DLD1 (cell line): Measurements from ENCODE around the gene GRAMD1A.
"Not testable (repeated sequence)": the region's sequence is repeated elsewhere in the genome, so short reads cannot be mapped to it uniquely, and the experiment has no call there.

Source experiments
- in situ Hi-C: cut with HindIII; loops from 2 replicates; pipeline ENCODE4 v1.10.0; 2017; ENCODE audit warnings: low sequenced_read_pairs

The GRAMD1A gene

DNA sequence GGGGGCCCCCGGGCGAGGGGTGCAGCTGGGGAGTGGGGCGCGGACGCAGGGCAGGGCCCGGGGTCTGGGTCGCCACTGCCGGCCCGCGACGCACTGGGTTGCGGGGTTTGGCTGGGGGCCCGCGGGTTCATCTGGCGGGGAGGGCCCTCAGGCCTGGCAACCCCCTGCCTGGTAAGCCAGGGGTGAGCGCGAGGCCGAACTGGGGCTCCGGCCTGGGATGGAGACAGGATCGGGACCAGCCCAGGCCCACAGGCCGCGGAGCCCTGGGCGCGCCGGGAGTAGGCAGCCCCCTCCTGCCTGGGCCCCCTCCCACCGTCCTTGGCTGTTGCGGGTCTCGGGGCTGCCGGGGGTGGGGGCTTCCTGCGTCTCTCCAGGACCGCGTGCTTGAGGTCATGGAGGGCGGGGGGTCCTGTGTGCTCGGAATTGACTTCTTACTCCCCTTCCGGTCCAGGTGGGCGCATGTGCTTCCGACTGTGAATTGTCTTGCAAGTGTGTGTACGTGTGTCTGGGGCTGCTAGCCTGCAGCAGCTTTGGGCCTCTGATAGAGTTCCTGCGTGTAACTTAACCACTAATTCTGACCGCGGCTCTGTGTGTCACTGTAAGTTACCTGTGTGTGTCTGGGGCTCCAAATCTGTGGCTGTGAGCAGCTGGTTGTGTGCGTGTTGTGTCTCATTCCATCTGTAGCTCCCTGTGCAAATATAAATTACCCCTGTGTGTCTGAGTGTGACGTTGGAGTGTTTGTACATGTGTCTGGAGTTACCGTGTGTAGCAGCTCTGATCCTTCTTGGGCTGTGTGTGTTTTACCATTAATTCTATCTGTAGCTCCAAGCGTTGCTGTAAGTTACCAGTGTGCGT is 751 bp downstream of the GRAMD1A start:
- in situ Hi-C loops = no loop called here

DNA sequence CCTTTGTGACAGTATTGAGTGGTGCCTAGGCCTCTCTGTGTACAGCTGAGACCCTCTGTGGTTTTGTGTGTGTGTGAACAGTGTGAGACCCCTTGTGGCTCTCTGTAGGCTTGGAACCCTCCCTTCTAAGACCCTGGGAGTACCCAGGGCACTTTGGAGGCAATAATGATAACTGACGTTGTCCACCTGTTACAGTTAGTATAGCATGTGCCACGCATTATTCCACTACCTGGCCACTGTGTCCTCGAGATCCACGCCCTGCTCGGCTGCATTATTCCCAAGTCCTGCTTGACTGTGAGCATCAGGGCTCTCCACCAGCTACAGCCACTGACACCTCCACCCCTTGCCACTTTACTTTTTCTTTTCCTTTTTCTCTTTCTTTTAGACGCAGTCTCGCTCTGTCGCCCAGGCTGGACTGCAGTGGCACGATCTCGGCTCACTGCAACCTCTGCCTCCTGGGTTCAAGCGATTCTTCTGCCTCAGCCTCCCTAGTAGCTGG is 2.0 kb downstream of the GRAMD1A start:
- in situ Hi-C loops = no loop called here

DNA sequence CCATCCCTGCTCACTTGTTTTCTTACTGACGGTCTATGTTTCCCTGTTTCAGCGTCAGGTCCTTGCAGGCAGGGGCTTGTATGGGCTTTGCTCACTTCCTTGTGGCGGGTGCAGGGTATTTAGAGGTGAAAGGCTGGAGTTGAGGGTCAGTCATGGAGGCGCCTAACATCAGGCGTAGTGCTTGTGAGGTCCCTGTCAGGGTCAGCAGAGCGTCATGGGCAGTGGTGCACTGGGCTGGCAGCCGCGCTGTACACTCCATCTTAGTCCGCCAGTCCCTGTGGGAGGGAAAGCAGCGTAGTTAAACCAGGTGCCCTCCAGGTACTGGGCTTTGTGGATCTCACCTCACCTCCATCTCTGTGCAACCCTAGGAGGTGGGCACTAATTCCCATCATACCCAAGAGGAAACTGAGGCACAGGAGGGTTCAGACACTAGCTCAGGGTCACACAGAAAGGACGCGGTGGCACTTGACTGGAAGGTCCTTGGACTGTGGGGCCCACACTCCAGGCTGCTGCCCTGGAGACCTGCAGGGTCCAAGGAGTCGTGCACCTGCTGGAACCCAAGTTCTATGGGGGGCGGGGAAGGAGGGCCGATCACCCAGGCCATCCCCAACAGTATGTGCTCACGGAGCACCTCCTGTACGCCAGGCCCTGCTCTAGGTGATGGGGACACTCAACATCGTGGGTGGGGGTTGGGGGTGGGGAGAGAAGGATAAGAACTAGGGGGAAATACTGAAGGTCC is 4.6 kb downstream of the GRAMD1A start:
- in situ Hi-C loops = no loop called here

DNA sequence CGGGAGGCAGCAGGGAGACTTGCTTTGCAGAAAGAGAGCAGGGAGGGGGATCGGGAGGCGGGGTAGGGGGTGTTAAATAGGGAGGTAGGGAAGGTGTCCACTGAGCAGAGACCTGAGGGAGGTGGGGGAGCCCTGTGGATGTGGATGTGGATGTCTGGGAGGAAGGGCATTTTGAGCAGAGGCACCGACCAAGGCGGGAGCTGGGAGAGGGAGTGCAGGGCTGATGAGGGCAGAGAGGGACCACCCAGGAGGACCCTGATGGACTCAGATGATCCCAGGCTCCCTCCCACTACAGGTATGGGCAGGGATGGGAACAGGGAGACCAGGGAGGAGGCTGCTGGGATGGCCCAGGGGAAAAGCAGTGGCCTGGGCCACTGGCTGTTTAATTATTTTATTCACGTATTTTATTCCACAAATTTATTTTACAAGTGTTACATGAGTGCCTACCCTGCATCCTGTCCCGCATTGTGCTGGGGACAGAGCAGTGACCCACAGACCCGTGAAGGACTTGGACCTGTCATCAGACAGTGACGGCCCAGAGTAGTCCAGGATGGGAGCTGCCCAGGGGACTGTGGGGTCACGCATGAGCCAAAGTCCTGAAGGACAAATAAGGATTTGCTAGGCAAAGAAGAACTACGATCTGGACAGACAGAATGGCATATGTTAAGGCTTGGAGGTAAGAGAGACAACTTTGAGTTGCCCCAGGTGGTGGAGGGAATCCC is 5.3 kb downstream of the GRAMD1A start:
- in situ Hi-C loops = no loop called here

DNA sequence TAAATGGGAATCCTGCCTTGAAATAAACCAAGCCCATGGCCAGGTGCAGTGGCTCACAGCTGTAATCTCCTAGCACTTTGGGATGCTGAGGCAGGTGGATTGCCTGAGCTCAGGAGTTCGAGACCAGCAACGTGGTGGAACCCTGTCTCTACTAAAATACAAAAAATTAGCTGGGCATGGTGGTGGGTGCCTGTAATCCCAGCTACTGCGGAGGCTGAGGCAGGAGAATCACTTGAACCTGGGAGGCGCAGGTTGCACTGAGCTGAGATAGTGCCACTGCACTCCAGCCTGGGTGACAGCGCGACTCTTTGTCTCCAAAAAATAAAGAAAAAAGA is 5.9 kb downstream of the GRAMD1A start:
- in situ Hi-C loops = not testable (repeated sequence)

DNA sequence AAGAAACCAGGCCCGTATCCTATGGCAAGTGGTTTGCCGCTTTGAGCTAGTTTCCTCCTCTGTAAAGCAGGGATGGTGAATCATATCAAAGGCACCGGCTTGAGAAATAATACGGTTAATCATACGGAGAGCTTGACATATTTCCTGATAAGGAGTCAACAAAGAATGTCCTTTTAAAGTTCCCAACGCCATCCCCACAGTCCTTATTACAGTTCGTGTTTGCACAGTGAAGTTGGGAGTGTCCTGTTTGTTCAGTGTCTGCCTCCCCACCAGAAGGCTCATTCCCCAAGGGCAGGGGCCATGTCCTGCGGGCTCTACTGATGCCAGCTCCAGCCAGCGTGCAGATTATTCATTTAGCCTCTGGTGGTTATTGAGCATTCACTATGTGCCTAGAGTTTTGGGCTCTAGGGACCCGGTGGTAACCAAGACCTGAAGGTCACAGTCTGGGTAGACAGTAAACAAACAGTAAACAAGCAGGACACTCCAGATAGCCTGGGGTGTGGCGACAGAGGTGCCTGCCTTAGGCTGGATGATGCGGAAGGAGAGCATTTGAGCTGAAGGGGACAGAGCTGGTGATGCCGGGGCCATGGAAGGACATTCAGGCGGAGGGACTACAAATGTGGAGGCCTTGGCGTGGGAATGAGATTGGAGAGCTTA is 6.3 kb downstream of the GRAMD1A start:
- in situ Hi-C loops = no loop called here

DNA sequence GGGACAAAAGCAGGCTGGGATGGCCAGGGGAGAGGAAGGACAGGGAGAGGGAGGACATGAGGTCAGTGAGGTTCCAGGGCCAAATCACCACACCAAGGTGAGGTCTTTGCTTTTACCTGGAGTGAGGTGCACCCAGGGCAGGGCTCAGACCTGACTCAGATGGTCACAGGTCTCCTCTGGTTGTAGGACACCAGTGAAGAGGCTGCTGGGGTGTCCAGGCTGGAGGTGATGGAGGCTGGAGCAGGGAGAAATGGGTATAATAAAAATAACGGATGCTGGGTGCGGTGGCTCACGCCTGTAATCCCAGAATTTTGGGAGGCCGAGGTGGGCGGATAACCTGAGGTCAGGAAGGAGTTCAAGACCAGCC is 6.9 kb downstream of the GRAMD1A start:
- in situ Hi-C loops = no loop called here

DNA sequence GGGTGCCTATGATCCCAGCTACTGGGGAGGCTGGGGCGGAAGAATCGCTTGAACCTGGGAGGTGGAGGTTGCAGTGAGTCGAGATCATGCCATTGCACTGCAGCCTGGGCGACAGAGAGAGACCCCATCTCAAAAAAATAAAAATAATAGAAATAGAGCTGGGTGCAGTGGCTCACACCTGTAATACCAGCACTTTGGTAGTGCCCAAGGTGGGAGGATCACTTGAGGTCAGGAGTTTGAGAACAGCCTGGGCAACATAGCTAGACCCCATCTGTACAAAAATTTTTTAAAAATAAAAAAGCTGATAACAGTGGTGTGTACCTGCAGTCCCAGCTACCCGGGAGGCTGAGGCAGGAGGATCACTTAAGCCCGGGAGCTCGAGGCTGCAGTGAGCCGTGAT is 7.3 kb downstream of the GRAMD1A start:
- in situ Hi-C loops = not testable (repeated sequence)

DNA sequence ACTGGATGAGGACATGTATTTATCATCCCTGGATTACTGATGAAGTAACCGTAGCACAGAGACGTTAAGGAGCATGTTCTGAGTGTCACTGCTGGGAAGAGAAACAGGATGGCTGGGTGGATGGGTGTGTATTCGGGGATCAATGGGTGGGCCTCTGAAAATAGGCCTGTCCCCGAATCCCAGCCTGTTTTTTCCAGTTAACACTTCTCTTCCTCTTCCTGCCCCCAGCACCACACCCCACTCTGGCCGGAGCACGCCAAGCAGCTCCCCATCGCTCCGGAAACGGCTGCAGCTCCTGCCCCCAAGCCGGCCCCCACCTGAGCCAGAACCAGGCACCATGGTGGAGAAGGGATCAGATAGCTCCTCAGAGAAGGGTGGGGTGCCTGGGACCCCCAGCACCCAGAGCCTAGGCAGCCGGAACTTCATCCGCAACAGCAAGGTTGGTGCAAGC is 8.8 kb downstream of the GRAMD1A start:
- in situ Hi-C loops = no loop called here

DNA sequence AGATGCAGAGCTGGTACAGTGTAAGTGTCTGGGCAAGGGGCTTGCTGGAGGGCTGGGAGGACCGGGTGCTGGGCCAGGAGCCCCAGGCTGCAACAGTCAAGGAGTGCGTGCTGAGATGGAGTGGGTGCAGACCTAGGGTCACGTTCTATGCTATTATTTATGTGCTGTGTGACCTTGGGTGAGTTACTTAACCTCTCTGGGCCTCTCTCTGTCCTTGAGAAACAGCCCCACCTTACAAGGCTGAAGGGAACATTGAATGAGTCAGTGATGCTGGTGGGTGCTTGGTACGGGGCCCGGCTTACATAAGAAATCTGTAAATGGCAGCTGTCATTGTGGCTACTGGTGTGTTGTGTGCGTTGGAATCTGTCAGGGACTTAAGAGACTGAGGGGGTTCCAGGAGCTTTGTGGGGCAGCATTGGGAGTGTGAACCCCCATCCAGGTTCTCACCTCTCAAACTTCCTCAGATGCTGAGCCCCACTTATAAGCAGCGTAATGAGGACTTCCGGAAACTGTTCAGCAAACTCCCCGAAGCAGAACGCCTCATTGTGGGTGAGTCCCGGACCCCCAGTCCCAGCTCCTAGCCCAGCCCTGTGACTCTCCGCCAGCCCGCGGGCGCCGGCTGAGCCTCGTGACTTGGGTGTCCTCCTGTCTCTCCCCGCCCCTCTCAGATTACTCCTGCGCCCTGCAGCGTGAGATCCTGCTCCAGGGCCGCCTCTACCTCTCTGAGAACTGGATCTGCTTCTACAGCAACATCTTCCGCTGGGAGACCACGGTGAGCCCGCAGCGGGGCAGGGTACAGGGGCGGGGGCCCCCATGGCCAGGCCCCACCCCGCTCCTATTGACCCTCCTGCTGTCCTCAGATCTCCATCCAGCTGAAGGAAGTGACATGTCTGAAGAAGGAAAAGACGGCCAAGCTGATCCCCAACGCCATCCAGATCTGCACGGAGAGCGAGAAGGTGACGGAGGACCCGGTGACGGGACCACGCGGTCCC is 9.6 kb downstream of the GRAMD1A start:
- in situ Hi-C loops = no loop called here

DNA sequence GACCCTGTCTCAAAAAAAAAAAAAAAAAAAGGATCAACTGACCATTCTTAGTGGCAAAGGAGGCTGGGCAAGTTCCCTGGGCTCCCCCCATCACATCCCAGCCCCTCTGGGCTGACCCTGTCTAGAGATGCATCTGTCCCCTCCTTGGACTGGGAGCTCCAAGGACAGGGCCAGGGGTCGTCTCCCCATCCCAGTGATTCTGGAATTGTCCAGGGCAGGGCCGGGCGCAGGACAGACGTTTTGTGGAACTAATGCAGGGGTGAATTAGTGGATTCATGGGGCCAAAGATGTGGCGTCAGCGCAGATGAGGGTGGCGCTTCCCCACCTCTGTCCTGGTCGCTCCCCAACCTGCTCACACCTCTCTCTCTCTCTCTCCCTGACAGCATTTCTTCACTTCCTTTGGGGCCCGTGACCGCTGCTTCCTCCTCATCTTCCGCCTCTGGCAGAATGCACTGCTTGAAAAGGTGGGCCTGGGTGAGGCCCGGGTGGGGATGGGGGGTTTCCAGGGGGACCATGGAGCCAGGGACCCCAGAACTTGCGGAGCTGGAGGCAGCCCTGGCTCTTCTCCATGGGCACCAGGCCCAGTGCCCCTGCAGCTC is 11.1 kb downstream of the GRAMD1A start:
- in situ Hi-C loops = no loop called here

DNA sequence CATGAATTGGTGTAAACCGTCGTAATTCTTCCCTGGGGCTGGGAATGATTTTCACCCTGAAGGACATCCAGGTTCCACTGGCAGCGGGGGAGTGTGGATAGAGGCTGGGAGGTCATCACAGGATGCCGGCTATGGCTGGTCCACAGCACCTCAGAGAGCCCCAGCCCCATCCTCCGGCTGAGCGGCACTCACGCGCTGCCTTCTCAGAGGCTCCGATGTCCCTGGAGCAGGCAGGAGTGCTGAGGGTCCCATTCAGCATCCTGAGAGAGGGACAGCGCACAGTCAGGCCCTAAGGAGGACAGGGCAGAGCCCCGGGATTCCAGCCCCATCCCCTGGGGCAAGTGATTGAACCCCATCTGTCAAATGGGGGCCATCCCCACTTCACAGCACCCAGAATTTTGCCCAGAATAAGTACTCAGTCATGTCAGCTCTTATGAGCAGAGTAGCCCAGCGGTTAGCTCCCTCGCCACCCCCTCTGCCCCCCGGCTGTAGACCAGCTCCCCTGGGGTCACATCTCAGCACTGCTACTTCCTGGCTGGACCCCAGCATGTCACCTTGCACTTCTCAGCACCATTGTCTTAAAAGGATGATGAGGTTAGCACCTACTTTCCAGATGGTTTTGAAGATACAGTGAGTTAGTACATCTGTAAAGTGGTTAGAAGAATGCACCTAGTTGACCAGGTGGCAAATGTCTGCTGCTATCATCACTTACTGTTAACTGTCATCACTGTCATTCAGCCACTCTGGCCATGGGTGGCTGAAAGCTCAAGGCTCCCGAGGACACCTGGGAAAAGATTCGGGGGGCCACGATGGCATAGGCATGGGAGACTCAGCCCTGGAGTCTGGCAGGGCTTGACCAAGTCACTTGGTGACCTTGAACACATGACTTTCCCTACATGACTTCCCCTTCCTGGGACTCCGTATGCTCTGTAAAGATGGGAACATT is 11.9 kb downstream of the GRAMD1A start:
- in situ Hi-C loops = no loop called here

DNA sequence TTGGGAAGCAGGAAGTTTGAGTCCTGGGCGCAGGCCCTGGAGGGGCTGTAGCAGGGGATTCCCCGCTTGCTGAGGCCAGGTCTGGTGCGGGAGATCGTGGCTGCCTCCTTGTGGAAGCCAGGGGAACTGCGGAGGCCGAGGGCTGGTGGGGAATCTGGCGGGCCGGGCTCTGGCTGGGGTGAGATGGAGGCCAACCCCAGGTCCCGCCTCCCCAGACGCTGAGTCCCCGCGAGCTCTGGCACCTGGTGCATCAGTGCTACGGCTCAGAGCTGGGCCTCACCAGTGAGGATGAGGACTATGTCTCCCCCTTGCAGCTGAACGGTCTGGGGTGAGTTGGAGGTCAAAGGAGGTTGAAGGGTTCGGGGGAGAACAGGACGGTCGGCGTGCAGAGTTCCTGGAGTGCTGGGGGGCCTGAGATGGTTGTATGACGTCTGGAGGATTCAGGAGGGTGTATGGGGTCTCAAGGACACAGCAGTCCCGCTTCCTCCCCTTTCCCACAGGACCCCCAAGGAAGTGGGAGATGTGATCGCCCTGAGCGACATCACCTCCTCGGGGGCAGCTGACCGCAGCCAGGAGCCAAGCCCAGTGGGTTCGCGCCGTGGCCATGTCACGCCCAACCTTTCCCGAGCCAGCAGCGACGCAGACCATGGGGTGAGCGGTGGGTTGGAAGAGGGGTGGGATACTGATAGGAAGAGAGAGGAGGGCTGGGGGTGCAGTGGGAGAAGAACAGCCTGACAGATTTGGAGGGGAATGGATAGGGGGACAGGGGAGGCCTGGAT is 13.1 kb downstream of the GRAMD1A start:
- in situ Hi-C loops = no loop called here

DNA sequence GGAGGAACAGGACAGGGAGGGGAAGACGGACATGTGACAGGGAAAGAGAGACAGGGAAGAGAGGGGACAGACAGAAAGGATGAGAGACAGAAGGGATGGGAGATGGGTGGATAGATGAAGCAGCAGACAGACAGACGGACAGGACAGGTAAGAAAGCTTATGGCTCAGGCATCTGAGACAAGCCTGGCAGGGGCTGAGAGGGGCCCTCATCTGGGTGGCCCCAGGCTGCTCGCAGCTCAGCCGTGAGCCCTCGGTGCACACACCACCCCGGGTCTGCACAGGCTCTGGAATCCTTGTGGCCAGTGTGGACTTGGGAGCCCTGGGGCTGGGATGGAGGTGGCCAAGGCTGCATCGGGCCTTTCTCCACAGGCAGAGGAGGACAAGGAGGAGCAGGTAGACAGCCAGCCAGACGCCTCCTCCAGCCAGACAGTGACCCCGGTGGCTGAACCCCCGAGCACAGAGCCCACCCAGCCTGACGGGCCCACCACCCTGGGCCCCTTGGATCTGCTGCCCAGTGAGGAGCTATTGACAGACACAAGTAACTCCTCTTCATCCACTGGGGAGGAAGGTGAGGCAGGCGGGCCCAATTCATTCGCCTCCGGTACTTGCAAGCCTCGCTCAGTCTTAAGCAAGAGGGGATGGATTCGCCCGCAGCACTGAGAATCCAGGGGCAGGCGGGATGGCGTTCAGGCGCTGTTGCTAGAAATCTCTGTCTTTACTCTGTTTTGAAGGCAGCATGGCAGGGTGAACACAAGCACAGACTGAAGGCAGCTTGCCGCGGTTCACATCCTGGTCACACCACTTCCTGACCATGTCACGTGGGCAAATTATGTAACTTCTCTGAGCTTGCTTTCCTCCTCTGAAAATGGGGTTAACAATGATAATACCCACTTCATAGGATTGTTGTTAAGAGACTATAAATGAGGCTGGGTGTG is 14.0 kb downstream of the GRAMD1A start:
- in situ Hi-C loops = no loop called here

DNA sequence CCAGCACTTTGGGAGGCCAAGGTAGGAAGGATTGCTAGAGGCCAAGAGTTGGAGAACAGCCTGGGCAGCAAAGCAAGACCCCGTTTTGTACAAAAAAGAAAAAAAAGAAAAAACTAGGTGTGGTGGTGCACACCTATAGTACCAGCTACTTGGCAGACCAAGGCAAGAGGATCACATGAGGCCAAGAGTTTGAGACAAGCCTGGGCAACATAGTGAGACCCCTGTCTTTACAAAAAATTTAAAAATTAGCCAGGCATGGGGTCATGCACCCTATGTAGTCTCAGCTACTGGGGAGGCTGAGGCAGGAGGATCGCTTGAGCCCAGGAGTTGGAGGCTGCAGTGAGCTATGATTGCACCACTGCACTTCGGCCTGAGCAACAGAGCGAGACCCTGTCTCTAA is 14.7 kb downstream of the GRAMD1A start:
- in situ Hi-C loops = not testable (repeated sequence)

DNA sequence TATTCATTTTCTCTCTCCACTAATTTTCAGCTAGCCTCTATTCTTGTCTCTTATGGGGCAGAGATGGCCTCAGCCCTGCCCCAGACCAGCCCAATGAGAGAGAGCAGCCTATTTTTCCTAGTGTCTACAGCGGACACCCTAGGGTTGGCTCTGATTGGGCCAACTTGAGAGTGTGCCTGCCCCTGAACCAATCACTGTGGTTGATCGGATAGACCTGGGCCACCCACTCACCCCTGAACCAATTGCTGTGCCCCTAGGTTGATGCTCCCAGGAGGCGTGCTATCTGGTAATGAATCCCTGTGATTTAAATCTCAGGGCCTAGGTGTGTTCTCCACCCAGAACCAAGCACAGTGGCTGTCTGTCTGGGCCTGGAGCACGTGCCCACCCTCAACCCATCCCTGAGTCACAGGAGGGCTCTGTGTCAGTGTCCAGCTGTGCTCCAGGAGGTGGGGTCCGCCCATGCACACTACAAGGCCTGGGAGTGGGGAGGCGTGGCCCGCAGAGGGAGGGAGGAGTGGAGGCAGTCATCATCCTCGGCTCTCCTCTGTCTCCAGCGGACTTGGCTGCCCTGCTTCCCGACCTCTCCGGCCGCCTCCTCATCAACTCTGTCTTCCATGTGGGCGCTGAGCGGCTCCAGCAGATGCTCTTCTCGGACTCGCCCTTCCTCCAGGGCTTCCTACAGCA is 15.3 kb downstream of the GRAMD1A start:
- in situ Hi-C loops = no loop called here
